Mesendoderm (in vitro differentiated cells): ENCODE data around the gene CENPN.

ENCODE experiments used
- DNase-seq: peaks from one replicate; pipeline ENCODE4 v3.0.0; 2013
- H2AK5ac ChIP-seq: 2 replicates; pipeline ENCODE4 v1.6.1; 2013; ENCODE audit warnings: low read length, inconsistent platforms
- H2BK120ac ChIP-seq: 2 replicates; pipeline ENCODE4 v1.6.1; 2013; ENCODE audit warnings: low read depth, mild to moderate bottlenecking, low read length, moderate library complexity, mixed read lengths
- H2BK15ac ChIP-seq: replicated peaks from 2 replicates; pipeline ENCODE4 v1.6.1; 2013; ENCODE audit warnings: low read depth, mild to moderate bottlenecking, moderate library complexity
- H2BK5ac ChIP-seq: 2 replicates; pipeline ENCODE4 v1.6.1; 2013; ENCODE audit warnings: low read length, inconsistent platforms
- H3K18ac ChIP-seq: 2 replicates; pipeline ENCODE4 v1.6.1; 2013; ENCODE audit warnings: mild to moderate bottlenecking, low read length, mixed read lengths
- H3K23ac ChIP-seq: one replicate; pipeline ENCODE4 v1.6.1; 2013; ENCODE audit warnings: low read length
- H3K27ac ChIP-seq: 2 replicates; pipeline ENCODE4 v1.5.1; 2013; ENCODE audit warnings: low read depth, mild to moderate bottlenecking, inconsistent platforms, low read length, moderate library complexity
- H3K27me3 ChIP-seq: 2 replicates; pipeline ENCODE4 v1.6.1; 2013; ENCODE audit warnings: low read length, control low read depth, mild to moderate bottlenecking, inconsistent platforms; ENCODE audit not compliant: insufficient read depth, poor library complexity
- H3K36me3 ChIP-seq: 2 replicates; pipeline ENCODE4 v1.6.1; 2013; ENCODE audit warnings: low read length, inconsistent platforms; ENCODE audit not compliant: control insufficient read depth, insufficient read depth
- H3K4ac ChIP-seq: one replicate; pipeline ENCODE4 v1.6.1; 2013; ENCODE audit warnings: low read depth, mild to moderate bottlenecking, low read length, moderate library complexity
- H3K4me1 ChIP-seq: 2 replicates; pipeline ENCODE4 v1.6.1; 2013; ENCODE audit warnings: low read depth, low read length, inconsistent platforms; ENCODE audit not compliant: control insufficient read depth
- H3K4me2 ChIP-seq: 2 replicates; pipeline ENCODE4 v1.6.1; 2013; ENCODE audit warnings: low read length
- H3K4me3 ChIP-seq: 2 replicates; pipeline ENCODE4 v1.5.1; 2013; ENCODE audit warnings: mild to moderate bottlenecking, low read length
- H3K56ac ChIP-seq: one replicate; pipeline ENCODE4 v1.6.1; 2013; ENCODE audit warnings: low read length
- H3K79me1 ChIP-seq: 2 replicates; pipeline ENCODE4 v1.6.1; 2013; ENCODE audit warnings: low read length, inconsistent platforms
- H3K79me2 ChIP-seq: 2 replicates; pipeline ENCODE4 v1.6.1; 2013; ENCODE audit warnings: mild to moderate bottlenecking, low read length; ENCODE audit not compliant: control insufficient read depth, insufficient read depth
- H3K9ac ChIP-seq: 2 replicates; pipeline ENCODE4 v1.6.1; 2013; ENCODE audit warnings: low read length, inconsistent platforms
- H4K5ac ChIP-seq: one replicate; pipeline ENCODE4 v1.6.1; 2013; ENCODE audit warnings: low read length
- H4K8ac ChIP-seq: one replicate; pipeline ENCODE4 v1.6.1; 2013; ENCODE audit warnings: low read depth, mild to moderate bottlenecking, control low read depth, low read length, moderate library complexity
- WGBS: extraction: QIAGEN DNeasy Blood & Tissue Kit; methylation state at CpG from one replicate; pipeline ENCODE4 v1.1.7; 2013; ENCODE audit warnings: low lambda C conversion rate, missing lambda C conversion rate; ENCODE audit not compliant: insufficient coverage; ENCODE audit errors: extremely low coverage; 5-methylcytosine and 5-hydroxymethylcytosine counted together

The CENPN gene

GRCh38 chr16:81012974-81013373 lies 6.0 kb downstream of the CENPN start:
- peaks cover 14% of the 10 kb centered on the region for H3K79me1 ChIP-seq
- H3K4me2 ChIP-seq, result no peak overlapping the region
- H2AK5ac ChIP-seq, result no peak overlapping the region
- peaks cover 27% of the 10 kb centered on the region for H3K79me2 ChIP-seq
- H4K8ac ChIP-seq, result no peak overlapping the region
- H3K4me1 ChIP-seq, result no peaks in the 10 kb centered on the region
- H3K4ac ChIP-seq, result no peak overlapping the region
- no peak overlapping the region for H2BK5ac ChIP-seq
- H3K36me3 ChIP-seq, result peaks cover 10% of the 10 kb centered on the region
- DNase-seq, result no peak
- no peak overlapping the region for H4K5ac ChIP-seq
- no peak overlapping the region for H3K4me3 ChIP-seq
- no peak overlapping the region for H3K18ac ChIP-seq
- no peaks in the 10 kb centered on the region for H3K27me3 ChIP-seq
- H3K9ac ChIP-seq, result no peak overlapping the region
- H2BK15ac ChIP-seq, result no peak overlapping the region
- no peak overlapping the region for H3K23ac ChIP-seq
- no peak overlapping the region for H2BK120ac ChIP-seq
- H3K27ac ChIP-seq, result no peak overlapping the region
- 100% methylated on average over 2 of the region's 3 CpGs for WGBS
- H3K56ac ChIP-seq, result no peak overlapping the region

GRCh38 chr16:81014672-81015071 lies 7.7 kb downstream of the CENPN start:
- H4K5ac ChIP-seq, result no peak overlapping the region
- H2BK15ac ChIP-seq, result no peak overlapping the region
- no peaks in the 10 kb centered on the region for H3K4me1 ChIP-seq
- no peak overlapping the region for H3K23ac ChIP-seq
- H3K56ac ChIP-seq, result no peak overlapping the region
- no peak overlapping the region for H2AK5ac ChIP-seq
- H3K4ac ChIP-seq, result no peak overlapping the region
- H3K27me3 ChIP-seq, result no peaks in the 10 kb centered on the region
- WGBS, result no CpG with 5 or more reads among the region's 2 CpGs
- H3K36me3 ChIP-seq, result peaks cover 12% of the 10 kb centered on the region
- DNase-seq, result no peak
- H4K8ac ChIP-seq, result no peak overlapping the region
- peaks cover 8% of the 10 kb centered on the region for H3K79me1 ChIP-seq
- H2BK5ac ChIP-seq, result no peak overlapping the region
- H3K9ac ChIP-seq, result no peak overlapping the region
- H3K27ac ChIP-seq, result no peak overlapping the region
- H3K79me2 ChIP-seq, result peaks cover 12% of the 10 kb centered on the region
- no peak overlapping the region for H3K18ac ChIP-seq
- H2BK120ac ChIP-seq, result no peak overlapping the region
- no peak overlapping the region for H3K4me2 ChIP-seq
- no peak overlapping the region for H3K4me3 ChIP-seq

- Histone ChIP-seq H3K79me2 (no peaks in the 10 kb centered on the region), H3K23ac (no peak overlapping the region), H3K9ac (no peak overlapping the region), H2BK5ac (no peak overlapping the region), H3K27ac (no peak overlapping the region), H4K5ac (no peak overlapping the region), H3K4me3 (no peak overlapping the region), H3K18ac (no peak overlapping the region), H3K4ac (no peak overlapping the region), H3K4me1 (no peaks in the 10 kb centered on the region), H3K36me3 (peaks cover 9% of the 10 kb centered on the region), H4K8ac (no peak overlapping the region), H2AK5ac (no peak overlapping the region), H2BK15ac (no peak overlapping the region), H3K27me3 (no peaks in the 10 kb centered on the region), H3K79me1 (no peaks in the 10 kb centered on the region), H3K56ac (no peak overlapping the region), H3K4me2 (no peak overlapping the region), H2BK120ac (no peak overlapping the region)
- no peak for DNase-seq
- no CpG with 5 or more reads among the region's 2 CpGs for WGBS
Observed at GRCh38 chr16:81018496-81018895, 11.5 kb downstream of the CENPN start.

- DNase-seq, result no peak
- no peak overlapping the region for H3K56ac ChIP-seq
- no peak overlapping the region for H4K8ac ChIP-seq
- H3K79me2 ChIP-seq, result no peaks in the 10 kb centered on the region
- H2BK5ac ChIP-seq, result no peak overlapping the region
- WGBS, result 100% methylated on average over 1 of the region's 4 CpGs
- no peak overlapping the region for H3K9ac ChIP-seq
- no peak overlapping the region for H3K18ac ChIP-seq
- H2AK5ac ChIP-seq, result no peak overlapping the region
- H3K27me3 ChIP-seq, result no peaks in the 10 kb centered on the region
- no peaks in the 10 kb centered on the region for H3K79me1 ChIP-seq
- H3K23ac ChIP-seq, result no peak overlapping the region
- H3K36me3 ChIP-seq, result peaks cover 2% of the 10 kb centered on the region
- no peak overlapping the region for H4K5ac ChIP-seq
- no peaks in the 10 kb centered on the region for H3K4me1 ChIP-seq
- H2BK120ac ChIP-seq, result no peak overlapping the region
- no peak overlapping the region for H3K4me3 ChIP-seq
- H2BK15ac ChIP-seq, result no peak overlapping the region
- H3K27ac ChIP-seq, result no peak overlapping the region
- no peak overlapping the region for H3K4ac ChIP-seq
- no peak overlapping the region for H3K4me2 ChIP-seq
Observed at GRCh38 chr16:81026429-81026828, 19.4 kb downstream of the CENPN start.

- Histone ChIP-seq H3K4me3 (no peak overlapping the region), H3K56ac (no peak overlapping the region), H3K4me2 (no peak overlapping the region), H2AK5ac (no peak overlapping the region), H3K27me3 (no peaks in the 10 kb centered on the region), H3K4me1 (no peaks in the 10 kb centered on the region), H3K36me3 (peaks cover 2% of the 10 kb centered on the region), H3K79me1 (no peaks in the 10 kb centered on the region), H2BK5ac (no peak overlapping the region), H4K8ac (no peak overlapping the region), H3K4ac (no peak overlapping the region), H3K23ac (no peak overlapping the region), H4K5ac (no peak overlapping the region), H2BK15ac (no peak overlapping the region), H3K18ac (no peak overlapping the region), H3K27ac (no peak overlapping the region), H3K79me2 (no peaks in the 10 kb centered on the region), H2BK120ac (no peak overlapping the region), H3K9ac (no peak overlapping the region)
- DNase-seq, result no peak
- no CpG with 5 or more reads among the region's 11 CpGs for WGBS
Observed at GRCh38 chr16:81029930-81030604, 23.1 kb downstream of the CENPN start.
